OCI-LY7 (cell line): Measurements from ENCODE around the gene OR4D2. TPM values are rescaled to one million over a fixed set of nuclear protein-coding genes. Genes with fewer than 3 reads are reported as not detected.

ENCODE experiments used
- BruUV-seq: library from RNA; stranded (reverse); fragments of 400-500 nt; replicated peaks from 2 replicates; lab custom pipeline; 2021; lab: Mats Ljungman, UMichigan
- CTCF ChIA-PET: fragments of 300-600 bp; sonication (Branson Sonifier 250); formaldehyde crosslinking; loops from one replicate; lab custom pipeline; 2022; ENCODE audit warnings: antibody characterized with exemption; ENCODE audit not compliant: unreplicated experiment; lab: Charles Lee
- POLR2A ChIA-PET: fragments of 300-600 bp; sonication (Branson Sonifier 250); formaldehyde crosslinking; loops from one replicate; lab custom pipeline; 2022; ENCODE audit warnings: antibody characterized with exemption; lab: Charles Lee
- DNase-seq: peaks from one replicate; pipeline ENCODE4 v3.0.0-alpha.2; 2015; ENCODE audit warnings: low spot score
- H2AFZ ChIP-seq: fragments of 200-600 bp; sonication (generic), shearing (Covaris generic); 2 replicates; pipeline ENCODE4 v1.6.1; 2014; ENCODE audit warnings: mild to moderate bottlenecking, antibody characterized with exemption, low read length, moderate library complexity
- H3K27ac ChIP-seq: fragments of 200-600 bp; sonication (generic); 2 replicates; pipeline ENCODE4 v1.5.1; 2014; ENCODE audit warnings: mixed run types, low read depth, mild to moderate bottlenecking, moderate library complexity, low read length, inconsistent platforms; ENCODE audit not compliant: poor library complexity, severe bottlenecking
- H3K36me3 ChIP-seq: fragments of 200-600 bp; sonication (generic); 2 replicates; pipeline ENCODE4 v1.6.1; 2014; ENCODE audit warnings: mild to moderate bottlenecking, antibody characterized with exemption, low read length, moderate library complexity, mixed read lengths; ENCODE audit not compliant: insufficient read depth
- H3K4me1 ChIP-seq: fragments of 200-600 bp; sonication (generic); 2 replicates; pipeline ENCODE4 v1.5.1; 2014; ENCODE audit warnings: mild to moderate bottlenecking, low read length; ENCODE audit not compliant: insufficient read depth, poor library complexity, severe bottlenecking
- H3K4me2 ChIP-seq: fragments of 200-600 bp; sonication (generic); 2 replicates; pipeline ENCODE4 v1.6.1; 2014; ENCODE audit warnings: mild to moderate bottlenecking, low read length
- H3K4me3 ChIP-seq: fragments of 200-600 bp; sonication (generic); 2 replicates; pipeline ENCODE4 v1.5.1; 2014; ENCODE audit warnings: mild to moderate bottlenecking, low read depth, low read length; ENCODE audit not compliant: poor library complexity, severe bottlenecking
- H3K79me2 ChIP-seq: fragments of 200-600 bp; sonication (generic); 2 replicates; pipeline ENCODE4 v1.6.1; 2016; ENCODE audit warnings: low read depth, mild to moderate bottlenecking, low read length, moderate library complexity, mixed read lengths; ENCODE audit not compliant: insufficient read depth
- H3K9me2 ChIP-seq: fragments of 200-600 bp; sonication (generic); 2 replicates; pipeline ENCODE4 v1.6.1; 2016; ENCODE audit warnings: mild to moderate bottlenecking, low read length, mixed read lengths; ENCODE audit not compliant: insufficient read depth
- H3K9me3 ChIP-seq: fragments of 200-600 bp; sonication (generic); 2 replicates; pipeline ENCODE4 v1.6.1; 2014; ENCODE audit warnings: mild to moderate bottlenecking, mixed run types, low read length, mixed read lengths
- H4K20me1 ChIP-seq: fragments of 200-600 bp; sonication (generic); 2 replicates; pipeline ENCODE4 v1.6.1; 2014; ENCODE audit warnings: mild to moderate bottlenecking, antibody characterized with exemption, low read length, moderate library complexity, mixed read lengths; ENCODE audit not compliant: insufficient read depth
- EZH2phosphoT487 ChIP-seq: fragments of 200-600 bp; sonication (generic); IDR thresholded peaks from 2 replicates; pipeline ENCODE4 v1.6.1; 2018; ENCODE audit warnings: low read depth, borderline replicate concordance, mild to moderate bottlenecking, mixed run types, antibody characterized with exemption, low read length, moderate library complexity, mixed read lengths
- intact Hi-C: fragments of 100-400 bp; cut with micrococcal nuclease; formaldehyde crosslinking; loops from one replicate; pipeline ENCODE4 v1.10.0; 2022; ENCODE audit not compliant: unreplicated experiment
- total RNA-seq, 2 experiments: library from RNA; depleted of rRNA in 1 of 2; stranded (reverse); fragments of >200 nt in 1 of 2; shearing (Covaris generic) in 1 of 2; gene quantifications; 2 replicates each; pipeline ENCODE4 v1.2.3, GENCODE V29; 2014 to 2022
- TF ChIP-seq, protein P1 (sequence below): fragments of 200-600 bp; sonication (generic); conservative IDR thresholded peaks from 2 replicates; pipeline ENCODE4 v1.5.1; 2014; ENCODE audit warnings: mild to moderate bottlenecking, antibody characterized with exemption, low read length, moderate library complexity, mixed read lengths

Gene OR4D2
- total RNA-seq, 2 experiments from 2014 or later = not detected

DNA sequence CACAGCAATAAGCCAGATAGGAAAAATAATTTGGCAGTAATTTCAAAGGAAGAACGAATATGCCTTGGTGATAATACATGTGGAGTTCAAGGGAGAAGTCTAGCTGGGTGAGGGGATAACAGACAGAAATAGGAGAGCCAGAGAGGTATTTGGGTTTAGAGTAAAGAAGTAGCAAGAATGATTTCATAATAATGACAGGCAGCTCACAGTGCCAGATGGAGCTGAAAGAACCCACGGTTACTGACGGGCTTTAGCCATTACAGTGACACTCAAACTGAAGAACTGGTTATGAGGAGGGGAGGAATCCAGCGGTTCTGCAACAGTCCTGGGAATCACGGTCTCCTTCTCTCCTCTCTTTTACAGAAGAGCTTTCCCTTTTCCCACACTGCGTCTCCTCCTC lies 16.4 kb upstream of the OR4D2 start:
- Histone ChIP-seq H4K20me1 (no peaks in the 10 kb centered on the region), H3K36me3 (no peaks in the 10 kb centered on the region), H3K9me3 (no peaks in the 10 kb centered on the region), H3K4me2 (no peak overlapping the region), H3K4me3 (no peak overlapping the region), H3K79me2 (no peaks in the 10 kb centered on the region), H3K4me1 (no peaks in the 10 kb centered on the region), H3K9me2 (no peaks in the 10 kb centered on the region), H2AFZ (no peak overlapping the region), H3K27ac (no peak overlapping the region)
- no peak for DNase-seq
- CTCF ChIA-PET = no interaction called here
- POLR2A ChIA-PET = no interaction called here
- intact Hi-C loops = no loop called here
- TF ChIP-seq, protein P1, sequence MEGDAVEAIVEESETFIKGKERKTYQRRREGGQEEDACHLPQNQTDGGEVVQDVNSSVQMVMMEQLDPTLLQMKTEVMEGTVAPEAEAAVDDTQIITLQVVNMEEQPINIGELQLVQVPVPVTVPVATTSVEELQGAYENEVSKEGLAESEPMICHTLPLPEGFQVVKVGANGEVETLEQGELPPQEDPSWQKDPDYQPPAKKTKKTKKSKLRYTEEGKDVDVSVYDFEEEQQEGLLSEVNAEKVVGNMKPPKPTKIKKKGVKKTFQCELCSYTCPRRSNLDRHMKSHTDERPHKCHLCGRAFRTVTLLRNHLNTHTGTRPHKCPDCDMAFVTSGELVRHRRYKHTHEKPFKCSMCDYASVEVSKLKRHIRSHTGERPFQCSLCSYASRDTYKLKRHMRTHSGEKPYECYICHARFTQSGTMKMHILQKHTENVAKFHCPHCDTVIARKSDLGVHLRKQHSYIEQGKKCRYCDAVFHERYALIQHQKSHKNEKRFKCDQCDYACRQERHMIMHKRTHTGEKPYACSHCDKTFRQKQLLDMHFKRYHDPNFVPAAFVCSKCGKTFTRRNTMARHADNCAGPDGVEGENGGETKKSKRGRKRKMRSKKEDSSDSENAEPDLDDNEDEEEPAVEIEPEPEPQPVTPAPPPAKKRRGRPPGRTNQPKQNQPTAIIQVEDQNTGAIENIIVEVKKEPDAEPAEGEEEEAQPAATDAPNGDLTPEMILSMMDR = no peak
- no peak for TF ChIP-seq EZH2phosphoT487
- no TSS peak for BruUV-seq

DNA sequence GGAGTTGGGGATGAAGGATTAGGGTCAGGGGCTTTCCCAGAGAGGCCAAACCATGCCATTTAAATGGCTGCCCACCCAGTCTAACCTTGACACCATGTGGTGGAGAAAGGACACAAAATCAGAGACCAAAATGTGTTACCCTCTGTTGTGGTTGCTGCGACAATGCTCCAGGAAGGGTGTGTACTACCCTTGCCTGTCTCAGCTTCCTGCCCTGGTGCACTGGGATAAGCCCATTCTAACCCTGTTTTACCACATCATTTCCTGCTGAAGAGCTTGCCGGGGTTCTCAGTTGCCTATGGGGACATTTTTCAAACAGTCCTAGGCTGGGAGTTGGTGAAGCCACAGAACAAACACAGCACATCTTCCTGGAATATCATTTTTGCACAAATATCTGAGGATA lies 13.7 kb upstream of the OR4D2 start:
- CTCF ChIA-PET = no interaction called here
- Histone ChIP-seq H3K4me1 (no peaks in the 10 kb centered on the region), H3K27ac (no peak overlapping the region), H3K36me3 (no peaks in the 10 kb centered on the region), H2AFZ (no peak overlapping the region), H3K4me2 (no peak overlapping the region), H3K9me2 (no peaks in the 10 kb centered on the region), H4K20me1 (no peaks in the 10 kb centered on the region), H3K79me2 (no peaks in the 10 kb centered on the region), H3K4me3 (no peak overlapping the region), H3K9me3 (no peaks in the 10 kb centered on the region)
- TF ChIP-seq, protein P1 = no peak
- no peak for TF ChIP-seq EZH2phosphoT487
- POLR2A ChIA-PET = no interaction called here
- no peak for DNase-seq
- intact Hi-C loops = no loop called here
- no TSS peak for BruUV-seq

DNA sequence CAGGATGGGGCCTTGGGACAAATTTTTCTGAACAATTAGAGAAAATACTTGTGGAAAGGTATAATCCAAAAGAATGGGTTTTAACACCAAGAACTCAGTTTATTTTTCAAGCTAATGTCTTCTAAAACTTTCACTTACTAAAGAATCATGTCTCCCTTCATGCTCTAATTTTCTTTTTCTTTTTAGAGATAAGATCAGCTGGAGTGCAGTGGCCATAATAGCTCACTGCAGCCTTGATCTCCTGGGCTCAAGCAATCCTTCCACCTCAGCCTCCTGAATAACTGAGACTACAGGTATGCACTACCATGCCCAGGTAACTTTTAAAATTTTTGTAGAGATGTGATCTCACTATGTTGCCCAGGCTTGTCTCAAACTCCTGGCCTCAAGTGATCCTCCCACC lies 13.1 kb upstream of the OR4D2 start:
- H3K9me2 ChIP-seq = no peaks in the 10 kb centered on the region
- no peaks in the 10 kb centered on the region for H4K20me1 ChIP-seq
- H3K4me2 ChIP-seq = no peak overlapping the region
- H3K9me3 ChIP-seq = no peaks in the 10 kb centered on the region
- intact Hi-C loops = no loop called here
- POLR2A ChIA-PET = interaction anchor here (0.7 kb wide), 3 partner anchors 317 to 969 kb away, joined by 3 to 6 read pairs (median 5); no protein-coding TSS in a partner anchor
- H3K27ac ChIP-seq = no peak overlapping the region
- no peak overlapping the region for H2AFZ ChIP-seq
- DNase-seq = no peak
- no peaks in the 10 kb centered on the region for H3K79me2 ChIP-seq
- H3K36me3 ChIP-seq = no peaks in the 10 kb centered on the region
- H3K4me3 ChIP-seq = no peak overlapping the region
- no peaks in the 10 kb centered on the region for H3K4me1 ChIP-seq
- CTCF ChIA-PET = no interaction called here
- BruUV-seq = no TSS peak
- TF ChIP-seq, protein P1 = no peak
- no peak for TF ChIP-seq EZH2phosphoT487
